Measurements from ENCODE around the gene NUMBL.

DNA sequence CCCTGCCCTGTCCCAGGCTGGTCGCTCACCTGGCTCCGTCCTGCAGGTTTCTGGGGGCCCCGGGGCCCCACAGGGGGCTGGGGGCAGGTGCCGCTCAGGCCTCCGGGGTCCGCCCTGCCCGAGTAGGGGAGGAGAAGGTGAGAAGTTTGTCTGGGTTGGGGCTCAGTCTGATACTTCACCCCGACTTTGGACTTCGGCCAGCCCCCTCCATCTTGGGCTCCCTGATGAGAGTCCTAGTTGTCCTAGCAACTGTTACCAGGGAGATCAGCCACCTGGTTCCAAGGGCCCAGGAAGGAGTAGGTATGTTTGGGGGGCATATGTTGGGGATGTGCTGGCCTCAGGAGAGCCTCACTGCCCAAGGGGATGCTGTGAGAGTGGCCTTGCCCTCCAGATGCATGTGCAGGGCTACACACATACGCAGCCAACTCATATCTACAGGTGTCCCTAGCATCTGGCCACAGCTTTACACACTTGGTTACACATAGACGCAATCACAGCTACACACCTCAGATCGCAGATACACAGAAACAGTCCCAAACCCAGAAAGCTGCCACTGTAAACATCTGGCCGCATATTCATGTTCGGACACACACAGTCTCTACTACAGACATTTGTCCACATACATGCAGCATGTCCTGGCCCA is 3.4 kb downstream of the NUMBL start:
- no peak for TF ChIP-seq SPI1 (IDR thresholded peaks at IDR 0.05; ENCODE audit: low read depth, low read length)
- TF ChIP-seq POLR2AphosphoS5 (IDR thresholded peaks at IDR 0.05; ENCODE audit: low read depth, low read length): no peak
- no peak for TF ChIP-seq TAF1 (IDR thresholded peaks at IDR 0.05; ENCODE audit: low read depth, low read length)
- no peak for TF ChIP-seq POLR2A (IDR thresholded peaks at IDR 0.05; ENCODE audit: low read depth, low read length)
- TF ChIP-seq PAX5 (IDR thresholded peaks at IDR 0.05; ENCODE audit: insufficient read depth, low read length, severe bottlenecking): no peak

Measured in GM12891 (cell line).